WTC11 (cell line): Measurements from ENCODE around the gene SPDEF.

Experiments used
- CBFB ChIP-seq: sonication (generic); formaldehyde crosslinking; IDR thresholded peaks from 2 replicates; pipeline ENCODE4 v1.8.1; 2022; ENCODE audit warnings: mild to moderate bottlenecking, low read depth, missing genetic modification reagents
- CREB1 ChIP-seq: sonication (generic); formaldehyde crosslinking; IDR thresholded peaks from 2 replicates; pipeline ENCODE4 v1.8.0; 2023; ENCODE audit warnings: mild to moderate bottlenecking, missing genetic modification reagents
- EMX1 ChIP-seq: fragments of 250-450 bp; sonication (Bioruptor Pico); IDR thresholded peaks from 2 replicates; pipeline ENCODE4 v1.8.0; 2021; ENCODE audit warnings: mild to moderate bottlenecking
- HMGA2 ChIP-seq: fragments of 250-450 bp; sonication (Bioruptor Pico); IDR thresholded peaks from 2 replicates; pipeline ENCODE4 v1.4.0; 2021; ENCODE audit warnings: mild to moderate bottlenecking, moderate library complexity
- MXD4 ChIP-seq: fragments of 250-450 bp; sonication (Bioruptor Pico); IDR thresholded peaks from 2 replicates; pipeline ENCODE4 v1.8.0; 2021; ENCODE audit warnings: mild to moderate bottlenecking, moderate library complexity, borderline replicate concordance
- NR2C2 ChIP-seq: sonication (generic); formaldehyde crosslinking; IDR thresholded peaks from 2 replicates; pipeline ENCODE4 v1.8.0; 2022; ENCODE audit warnings: mild to moderate bottlenecking, missing genetic modification reagents
- NR3C1 ChIP-seq: sonication (generic); formaldehyde crosslinking; conservative IDR thresholded peaks from 2 replicates; pipeline ENCODE4 v1.8.1; 2023; ENCODE audit warnings: low read depth, mild to moderate bottlenecking, missing genetic modification reagents
- TF ChIP-seq, protein P1 (sequence below): fragments of 200-600 bp; IDR thresholded peaks from 2 replicates; pipeline ENCODE4 v1.8.0; 2022; ENCODE audit warnings: antibody characterized with exemption
- TF ChIP-seq, protein P2 (sequence below): sonication (generic); formaldehyde crosslinking; IDR thresholded peaks from 2 replicates; pipeline ENCODE4 v1.8.0; 2022; ENCODE audit warnings: mild to moderate bottlenecking, missing genetic modification reagents
- TF ChIP-seq, protein P3 (sequence below): sonication (generic); formaldehyde crosslinking; IDR thresholded peaks from 2 replicates; pipeline ENCODE4 v1.8.1; 2022; ENCODE audit warnings: missing genetic modification reagents, borderline replicate concordance
- TF ChIP-seq, protein P4 (sequence below): sonication (generic); formaldehyde crosslinking; conservative IDR thresholded peaks from 2 replicates; pipeline ENCODE4 v1.8.1; 2022; ENCODE audit warnings: mild to moderate bottlenecking, missing genetic modification reagents
- TF ChIP-seq, protein P5 (sequence below): sonication (generic); formaldehyde crosslinking; IDR thresholded peaks from 2 replicates; pipeline ENCODE4 v1.8.0; 2023; ENCODE audit warnings: missing genetic modification reagents, mild to moderate bottlenecking, borderline replicate concordance

DNA sequence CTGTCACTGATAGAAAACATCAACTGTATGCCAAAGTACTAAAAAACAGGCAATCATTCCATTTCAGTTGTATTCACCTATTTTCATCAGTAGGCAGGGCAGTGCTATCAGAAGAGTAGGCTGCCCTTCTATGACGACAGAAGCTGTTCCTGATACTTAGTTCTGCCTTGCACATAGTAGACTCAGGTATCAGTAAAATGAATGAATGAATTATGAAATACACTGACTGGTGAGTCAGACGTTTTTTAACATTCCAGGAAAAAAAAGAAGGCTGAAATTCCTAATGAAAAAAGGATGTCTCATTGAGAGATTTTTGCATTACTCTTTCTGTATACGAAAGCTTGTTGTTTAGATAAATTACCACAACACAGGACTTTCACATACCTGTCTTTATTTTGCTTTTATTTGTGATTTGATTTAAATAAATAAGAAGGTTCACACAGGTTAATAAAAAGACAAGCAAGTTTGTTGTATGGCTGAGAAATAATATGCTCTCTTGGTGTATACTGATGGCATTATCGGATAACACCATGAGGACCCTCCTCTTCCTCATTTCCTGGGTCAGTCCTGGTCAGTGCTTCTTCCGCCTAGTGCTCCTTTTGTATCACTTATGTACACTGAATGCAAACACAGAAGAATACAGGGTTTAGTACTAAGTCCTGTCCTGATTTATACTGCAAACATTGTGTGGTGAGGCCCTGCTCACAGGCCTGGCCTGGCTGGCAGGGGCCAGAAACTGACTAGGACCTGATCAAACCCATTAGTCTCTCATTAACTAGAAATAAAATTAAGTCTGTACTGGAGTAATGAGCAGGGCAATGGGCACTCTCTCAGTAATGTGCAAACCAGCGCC, 39.4 kb upstream of the SPDEF start:
- TF ChIP-seq, protein P1, sequence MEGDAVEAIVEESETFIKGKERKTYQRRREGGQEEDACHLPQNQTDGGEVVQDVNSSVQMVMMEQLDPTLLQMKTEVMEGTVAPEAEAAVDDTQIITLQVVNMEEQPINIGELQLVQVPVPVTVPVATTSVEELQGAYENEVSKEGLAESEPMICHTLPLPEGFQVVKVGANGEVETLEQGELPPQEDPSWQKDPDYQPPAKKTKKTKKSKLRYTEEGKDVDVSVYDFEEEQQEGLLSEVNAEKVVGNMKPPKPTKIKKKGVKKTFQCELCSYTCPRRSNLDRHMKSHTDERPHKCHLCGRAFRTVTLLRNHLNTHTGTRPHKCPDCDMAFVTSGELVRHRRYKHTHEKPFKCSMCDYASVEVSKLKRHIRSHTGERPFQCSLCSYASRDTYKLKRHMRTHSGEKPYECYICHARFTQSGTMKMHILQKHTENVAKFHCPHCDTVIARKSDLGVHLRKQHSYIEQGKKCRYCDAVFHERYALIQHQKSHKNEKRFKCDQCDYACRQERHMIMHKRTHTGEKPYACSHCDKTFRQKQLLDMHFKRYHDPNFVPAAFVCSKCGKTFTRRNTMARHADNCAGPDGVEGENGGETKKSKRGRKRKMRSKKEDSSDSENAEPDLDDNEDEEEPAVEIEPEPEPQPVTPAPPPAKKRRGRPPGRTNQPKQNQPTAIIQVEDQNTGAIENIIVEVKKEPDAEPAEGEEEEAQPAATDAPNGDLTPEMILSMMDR: no peak
- TF ChIP-seq, protein P2, sequence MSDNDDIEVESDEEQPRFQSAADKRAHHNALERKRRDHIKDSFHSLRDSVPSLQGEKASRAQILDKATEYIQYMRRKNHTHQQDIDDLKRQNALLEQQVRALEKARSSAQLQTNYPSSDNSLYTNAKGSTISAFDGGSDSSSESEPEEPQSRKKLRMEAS (CRISPR knock-in tag): no peak
- TF ChIP-seq, protein P3, sequence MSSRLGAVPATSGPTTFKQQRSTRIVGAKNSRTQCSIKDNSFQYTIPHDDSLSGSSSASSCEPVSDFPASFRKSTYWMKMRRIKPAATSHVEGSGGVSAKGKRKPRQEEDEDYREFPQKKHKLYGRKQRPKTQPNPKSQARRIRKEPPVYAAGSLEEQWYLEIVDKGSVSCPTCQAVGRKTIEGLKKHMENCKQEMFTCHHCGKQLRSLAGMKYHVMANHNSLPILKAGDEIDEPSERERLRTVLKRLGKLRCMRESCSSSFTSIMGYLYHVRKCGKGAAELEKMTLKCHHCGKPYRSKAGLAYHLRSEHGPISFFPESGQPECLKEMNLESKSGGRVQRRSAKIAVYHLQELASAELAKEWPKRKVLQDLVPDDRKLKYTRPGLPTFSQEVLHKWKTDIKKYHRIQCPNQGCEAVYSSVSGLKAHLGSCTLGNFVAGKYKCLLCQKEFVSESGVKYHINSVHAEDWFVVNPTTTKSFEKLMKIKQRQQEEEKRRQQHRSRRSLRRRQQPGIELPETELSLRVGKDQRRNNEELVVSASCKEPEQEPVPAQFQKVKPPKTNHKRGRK (CRISPR knock-in tag): no peak
- TF ChIP-seq MXD4 (CRISPR knock-in tag) (no peak), CBFB (CRISPR knock-in tag) (no peak), HMGA2 (no peak), CREB1 (CRISPR knock-in tag) (no peak), NR3C1 (CRISPR knock-in tag) (no peak), EMX1 (no peak), NR2C2 (CRISPR knock-in tag) (no peak)
- TF ChIP-seq, protein P4, sequence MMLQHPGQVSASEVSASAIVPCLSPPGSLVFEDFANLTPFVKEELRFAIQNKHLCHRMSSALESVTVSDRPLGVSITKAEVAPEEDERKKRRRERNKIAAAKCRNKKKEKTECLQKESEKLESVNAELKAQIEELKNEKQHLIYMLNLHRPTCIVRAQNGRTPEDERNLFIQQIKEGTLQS (CRISPR knock-in tag): no peak
- TF ChIP-seq, protein P5, sequence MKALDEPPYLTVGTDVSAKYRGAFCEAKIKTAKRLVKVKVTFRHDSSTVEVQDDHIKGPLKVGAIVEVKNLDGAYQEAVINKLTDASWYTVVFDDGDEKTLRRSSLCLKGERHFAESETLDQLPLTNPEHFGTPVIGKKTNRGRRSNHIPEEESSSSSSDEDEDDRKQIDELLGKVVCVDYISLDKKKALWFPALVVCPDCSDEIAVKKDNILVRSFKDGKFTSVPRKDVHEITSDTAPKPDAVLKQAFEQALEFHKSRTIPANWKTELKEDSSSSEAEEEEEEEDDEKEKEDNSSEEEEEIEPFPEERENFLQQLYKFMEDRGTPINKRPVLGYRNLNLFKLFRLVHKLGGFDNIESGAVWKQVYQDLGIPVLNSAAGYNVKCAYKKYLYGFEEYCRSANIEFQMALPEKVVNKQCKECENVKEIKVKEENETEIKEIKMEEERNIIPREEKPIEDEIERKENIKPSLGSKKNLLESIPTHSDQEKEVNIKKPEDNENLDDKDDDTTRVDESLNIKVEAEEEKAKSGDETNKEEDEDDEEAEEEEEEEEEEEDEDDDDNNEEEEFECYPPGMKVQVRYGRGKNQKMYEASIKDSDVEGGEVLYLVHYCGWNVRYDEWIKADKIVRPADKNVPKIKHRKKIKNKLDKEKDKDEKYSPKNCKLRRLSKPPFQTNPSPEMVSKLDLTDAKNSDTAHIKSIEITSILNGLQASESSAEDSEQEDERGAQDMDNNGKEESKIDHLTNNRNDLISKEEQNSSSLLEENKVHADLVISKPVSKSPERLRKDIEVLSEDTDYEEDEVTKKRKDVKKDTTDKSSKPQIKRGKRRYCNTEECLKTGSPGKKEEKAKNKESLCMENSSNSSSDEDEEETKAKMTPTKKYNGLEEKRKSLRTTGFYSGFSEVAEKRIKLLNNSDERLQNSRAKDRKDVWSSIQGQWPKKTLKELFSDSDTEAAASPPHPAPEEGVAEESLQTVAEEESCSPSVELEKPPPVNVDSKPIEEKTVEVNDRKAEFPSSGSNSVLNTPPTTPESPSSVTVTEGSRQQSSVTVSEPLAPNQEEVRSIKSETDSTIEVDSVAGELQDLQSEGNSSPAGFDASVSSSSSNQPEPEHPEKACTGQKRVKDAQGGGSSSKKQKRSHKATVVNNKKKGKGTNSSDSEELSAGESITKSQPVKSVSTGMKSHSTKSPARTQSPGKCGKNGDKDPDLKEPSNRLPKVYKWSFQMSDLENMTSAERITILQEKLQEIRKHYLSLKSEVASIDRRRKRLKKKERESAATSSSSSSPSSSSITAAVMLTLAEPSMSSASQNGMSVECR (CRISPR knock-in tag): no peak
